Dermis microvascular lymphatic vessel endothelial cell (primary cell): Measurements from ENCODE around the gene TPX2. TPM values are rescaled to one million over a fixed set of nuclear protein-coding genes. Genes with fewer than 3 reads are reported as not detected.
A peak's percentile ranks its signal among the peaks of the same experiment; 100 is the strongest.

Experiments used
- DNase-seq, 2 donors: peaks; one replicate each; pipeline versions ENCODE4 v3.0.0 to v3.0.0-alpha.2; 2010; ENCODE audit warnings: low read depth in 2 of 2
- total RNA-seq: library from RNA; depleted of rRNA; stranded (reverse); fragments of >200 nt; gene quantifications from 2 replicates; pipeline ENCODE4 v1.2.1, GENCODE V29; 2014

The TPX2 gene, protein sequence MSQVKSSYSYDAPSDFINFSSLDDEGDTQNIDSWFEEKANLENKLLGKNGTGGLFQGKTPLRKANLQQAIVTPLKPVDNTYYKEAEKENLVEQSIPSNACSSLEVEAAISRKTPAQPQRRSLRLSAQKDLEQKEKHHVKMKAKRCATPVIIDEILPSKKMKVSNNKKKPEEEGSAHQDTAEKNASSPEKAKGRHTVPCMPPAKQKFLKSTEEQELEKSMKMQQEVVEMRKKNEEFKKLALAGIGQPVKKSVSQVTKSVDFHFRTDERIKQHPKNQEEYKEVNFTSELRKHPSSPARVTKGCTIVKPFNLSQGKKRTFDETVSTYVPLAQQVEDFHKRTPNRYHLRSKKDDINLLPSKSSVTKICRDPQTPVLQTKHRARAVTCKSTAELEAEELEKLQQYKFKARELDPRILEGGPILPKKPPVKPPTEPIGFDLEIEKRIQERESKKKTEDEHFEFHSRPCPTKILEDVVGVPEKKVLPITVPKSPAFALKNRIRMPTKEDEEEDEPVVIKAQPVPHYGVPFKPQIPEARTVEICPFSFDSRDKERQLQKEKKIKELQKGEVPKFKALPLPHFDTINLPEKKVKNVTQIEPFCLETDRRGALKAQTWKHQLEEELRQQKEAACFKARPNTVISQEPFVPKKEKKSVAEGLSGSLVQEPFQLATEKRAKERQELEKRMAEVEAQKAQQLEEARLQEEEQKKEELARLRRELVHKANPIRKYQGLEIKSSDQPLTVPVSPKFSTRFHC
- 12.9 and 28.5 TPM in 2 replicates for total RNA-seq

DNA sequence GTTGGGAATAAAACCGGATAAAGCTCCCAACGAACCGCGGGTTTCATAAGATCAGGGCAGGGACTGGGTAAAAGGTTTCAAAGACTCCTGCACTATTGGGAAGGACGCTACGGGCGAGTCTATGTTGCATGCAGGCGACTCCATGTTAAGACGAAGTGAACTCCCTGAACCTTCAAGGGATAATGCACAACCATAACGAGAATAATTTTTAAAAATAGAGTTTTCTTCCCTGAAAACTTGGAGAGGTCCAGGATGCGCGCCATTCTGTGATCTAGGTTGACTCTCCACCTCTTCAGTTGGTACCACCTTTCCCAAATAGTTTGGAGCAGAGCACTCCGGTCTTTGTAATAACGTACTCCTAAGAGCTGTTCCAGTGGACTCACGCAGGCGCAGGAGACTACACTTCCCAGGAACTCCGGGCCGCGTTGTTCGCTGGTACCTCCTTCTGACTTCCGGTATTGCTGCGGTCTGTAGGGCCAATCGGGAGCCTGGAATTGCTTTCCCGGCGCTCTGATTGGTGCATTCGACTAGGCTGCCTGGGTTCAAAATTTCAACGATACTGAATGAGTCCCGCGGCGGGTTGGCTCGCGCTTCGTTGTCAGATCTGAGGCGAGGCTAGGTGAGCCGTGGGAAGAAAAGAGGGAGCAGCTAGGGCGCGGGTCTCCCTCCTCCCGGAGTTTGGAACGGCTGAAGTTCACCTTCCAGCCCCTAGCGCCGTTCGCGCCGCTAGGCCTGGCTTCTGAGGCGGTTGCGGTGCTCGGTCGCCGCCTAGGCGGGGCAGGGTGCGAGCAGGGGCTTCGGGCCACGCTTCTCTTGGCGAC lies at the start of gene TPX2:
TPX2 (plus strand) TSS at position 562 of the 821 bp plus-strand sequence. CDS start 18,187 bp downstream, outside the sequence.
- peak; percentile 94 to 98 for DNase-seq

DNA sequence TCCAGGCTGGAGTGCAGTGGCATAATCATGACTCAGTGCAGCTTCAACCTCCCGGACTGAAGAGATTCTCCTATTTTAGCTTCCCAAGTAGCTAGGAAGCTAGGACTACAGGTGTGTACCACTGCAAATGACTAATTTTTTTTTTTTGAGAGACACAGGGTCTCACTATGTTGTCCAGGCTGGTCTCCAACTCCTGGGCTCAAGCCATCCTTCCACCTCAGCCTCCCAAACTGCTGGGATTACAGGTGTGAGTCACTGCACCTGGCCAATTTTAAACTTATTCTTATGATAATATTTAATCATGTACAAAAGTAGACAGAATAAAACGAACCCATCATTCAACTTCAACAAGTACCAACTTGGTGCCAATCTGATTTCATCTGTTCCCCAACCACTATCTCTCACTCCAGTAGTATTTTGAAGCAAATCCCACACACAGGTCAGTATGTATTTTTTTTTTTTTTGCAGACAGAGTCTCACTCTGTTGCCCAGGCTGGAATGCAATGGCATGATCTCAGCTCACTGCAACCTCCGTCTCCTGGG lies 48.9 kb upstream of the TPX2 start:
- DNase-seq: no peak

DNA sequence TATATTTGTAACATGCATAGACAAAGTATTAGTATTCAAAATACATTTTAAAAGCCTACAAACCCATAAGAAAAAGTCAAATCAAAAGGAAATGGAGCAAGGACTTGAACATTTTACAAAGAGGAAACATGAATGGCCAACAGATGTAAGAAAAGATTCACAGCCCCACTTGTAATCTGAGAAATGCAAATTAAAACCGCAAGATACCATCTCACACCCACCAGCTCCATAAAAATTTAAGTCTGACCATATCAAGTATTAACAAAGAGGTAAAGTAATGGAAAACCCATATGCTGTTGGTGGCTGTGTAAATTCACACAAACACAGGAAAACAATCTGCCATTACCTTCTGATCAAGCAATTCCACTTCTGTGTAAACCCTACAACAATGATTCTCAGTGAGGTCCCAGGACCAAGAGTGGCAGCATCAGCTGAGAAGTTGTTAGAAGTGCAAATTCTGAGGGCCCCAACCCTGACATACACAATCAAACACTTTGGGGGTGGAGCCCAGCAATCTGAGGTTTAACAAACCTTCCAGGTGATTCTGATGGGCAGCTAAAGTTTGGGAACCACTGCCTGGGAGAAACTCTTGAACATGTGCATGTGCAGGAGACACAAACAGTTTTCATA lies 47.3 kb upstream of the TPX2 start:
- DNase-seq: no peak

DNA sequence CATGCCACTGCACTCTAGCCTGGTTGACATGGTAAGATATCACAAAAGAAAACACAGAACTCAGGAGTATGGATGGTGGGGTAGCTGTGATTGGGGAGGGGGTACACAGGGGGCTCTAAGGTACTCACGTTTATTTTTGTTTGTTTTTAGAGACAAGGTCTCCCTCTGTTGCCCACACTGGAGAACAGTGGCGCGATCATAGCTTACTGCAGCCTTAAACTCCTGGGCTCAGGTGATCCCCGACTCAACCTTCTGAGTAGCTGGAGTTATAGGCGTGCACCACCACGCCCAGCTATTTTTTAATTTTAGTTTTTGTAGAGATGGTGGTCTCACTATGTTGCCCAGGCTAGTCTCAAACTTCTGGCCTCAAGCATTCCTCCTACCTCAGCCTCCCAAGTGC lies 45.7 kb upstream of the TPX2 start:
- DNase-seq: no peak

DNA sequence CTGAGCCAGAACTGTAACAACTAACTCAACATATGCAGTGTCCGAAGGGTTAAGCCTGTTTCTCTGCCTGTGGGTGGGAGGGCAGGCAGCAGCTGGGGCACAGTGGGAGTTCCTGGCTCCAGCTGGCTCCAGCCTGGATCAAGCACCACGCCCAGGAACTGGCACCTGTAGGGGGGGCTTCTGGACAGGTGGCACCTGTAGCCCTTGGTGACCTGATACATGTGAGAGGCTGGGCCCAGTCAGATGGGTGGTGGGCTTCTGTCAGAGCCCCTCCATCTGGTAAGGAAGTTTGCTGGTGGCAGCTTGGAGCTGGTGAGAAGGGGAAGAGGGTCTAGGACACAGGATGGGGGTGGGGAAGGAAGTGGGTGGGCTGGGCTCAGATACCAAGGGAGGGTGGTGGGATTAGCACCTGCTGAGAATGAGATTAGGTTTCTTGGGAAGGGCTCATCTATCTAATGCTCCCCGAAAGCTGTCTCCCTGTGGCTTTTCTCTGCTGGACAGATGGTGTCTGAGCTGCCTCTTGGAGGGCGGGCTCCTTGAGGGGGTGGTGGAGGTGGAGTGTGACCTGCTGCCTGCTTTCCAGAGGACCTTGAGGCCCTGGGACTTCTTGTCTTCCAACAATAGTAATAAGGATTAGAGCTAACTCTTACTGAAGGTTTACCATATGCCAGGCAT lies 45.0 kb upstream of the TPX2 start:
- no peak for DNase-seq

DNA sequence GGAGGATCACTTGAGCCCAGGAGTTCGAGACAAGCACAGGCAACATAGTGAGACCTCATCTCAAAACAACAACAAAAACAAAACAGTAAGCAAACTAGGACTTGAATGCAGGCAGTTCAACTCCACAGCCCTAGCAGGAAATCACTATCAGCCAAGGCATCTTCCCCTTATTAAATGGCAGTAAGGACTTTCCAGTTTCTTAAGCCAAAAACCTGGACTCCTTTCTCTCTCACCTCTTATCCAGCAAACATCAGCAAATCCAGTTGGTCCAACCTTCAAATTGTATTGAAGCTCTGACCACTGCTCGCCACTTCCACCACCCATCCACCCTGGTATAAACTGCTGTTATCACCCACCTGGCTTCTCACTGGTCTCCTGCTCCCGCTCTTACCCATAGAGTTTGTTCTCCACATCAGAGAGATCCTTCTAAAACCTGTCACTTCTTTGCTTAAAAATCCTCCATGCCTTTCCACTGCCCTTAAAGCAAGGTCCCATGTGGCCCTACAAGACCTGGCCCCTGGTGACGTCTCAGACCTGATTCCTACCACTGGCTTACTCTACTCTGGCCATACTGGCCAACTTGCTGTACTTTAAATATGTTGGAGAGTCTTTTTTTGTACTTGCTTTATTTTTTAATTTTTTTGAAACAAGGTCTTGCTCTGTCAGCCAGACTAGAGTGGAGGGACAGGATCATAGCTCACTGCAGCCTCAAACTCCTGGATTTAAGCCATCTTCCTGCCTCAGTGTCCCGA lies 44.1 kb upstream of the TPX2 start:
- no peak for DNase-seq

DNA sequence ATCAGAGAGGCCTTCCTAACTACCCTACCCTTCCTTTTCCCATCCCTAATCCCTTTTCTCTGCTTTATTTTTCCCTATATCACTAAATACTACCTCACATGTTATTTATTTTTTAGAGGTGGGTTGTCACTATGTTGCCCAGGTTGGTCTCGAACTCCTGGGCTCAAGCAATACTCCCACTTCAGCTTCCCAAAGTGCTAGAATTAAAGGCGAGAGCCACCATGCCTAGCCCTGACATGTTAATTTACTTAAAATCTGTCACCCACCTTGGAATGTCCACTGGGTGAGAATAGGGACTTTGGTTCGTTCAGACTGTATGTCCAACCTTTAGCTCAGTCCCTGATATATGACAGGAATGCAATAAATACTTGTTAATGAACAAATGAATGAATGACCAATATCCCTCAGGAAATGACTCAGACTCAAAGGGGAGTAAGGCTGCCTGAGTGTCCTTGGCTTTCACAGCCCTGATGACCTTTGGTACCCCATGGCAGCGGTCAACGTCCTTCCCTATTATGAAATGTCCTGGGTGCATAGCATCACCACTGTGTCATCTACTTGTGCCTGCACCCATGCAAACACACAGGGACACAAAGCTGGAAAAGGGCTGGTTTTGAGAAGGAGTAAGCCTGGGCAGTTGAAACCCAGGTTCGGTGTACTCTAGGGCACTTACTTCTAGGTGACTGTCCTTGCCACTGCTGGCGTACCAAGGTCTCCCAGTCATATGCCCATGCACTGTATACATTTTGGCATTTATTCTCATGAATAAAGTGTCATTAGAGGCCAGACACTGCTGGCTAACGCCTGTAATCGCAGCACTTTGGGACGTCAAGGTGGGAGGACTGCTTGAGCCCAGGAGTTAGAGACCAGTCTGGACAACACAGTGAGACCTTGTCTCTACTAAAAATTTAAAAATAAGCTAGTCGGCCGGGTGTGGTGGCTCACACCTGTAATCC lies 43.0 kb upstream of the TPX2 start:
- peak in 1 of 2 donors; percentile 62 for DNase-seq

DNA sequence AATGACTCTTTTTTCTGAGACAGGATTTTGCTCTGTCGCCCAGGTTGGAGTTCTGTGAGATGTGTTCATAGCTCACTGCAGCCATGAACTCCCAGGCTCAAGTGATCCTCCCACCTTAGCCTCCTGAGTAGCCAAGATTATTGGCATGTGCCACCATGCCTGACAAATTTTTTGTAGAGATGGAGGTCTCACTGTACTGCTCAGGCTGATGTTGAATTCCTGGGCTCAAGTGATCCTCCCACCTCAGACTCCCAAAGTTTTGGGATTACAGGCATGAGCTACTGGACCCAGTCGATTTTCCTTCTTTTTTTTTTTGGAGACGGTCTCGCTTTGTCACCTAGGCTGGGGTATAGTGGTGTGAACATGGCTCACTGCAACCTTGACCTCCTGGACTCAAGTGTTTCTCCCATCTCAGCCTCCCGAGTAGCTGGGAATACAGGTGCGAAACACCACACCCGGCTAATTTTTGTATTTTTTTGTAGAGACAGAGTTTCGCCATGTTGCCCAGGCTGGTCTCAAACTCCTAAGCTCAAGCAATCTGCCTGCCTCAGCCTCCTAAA lies 40.8 kb upstream of the TPX2 start:
- DNase-seq: no peak

DNA sequence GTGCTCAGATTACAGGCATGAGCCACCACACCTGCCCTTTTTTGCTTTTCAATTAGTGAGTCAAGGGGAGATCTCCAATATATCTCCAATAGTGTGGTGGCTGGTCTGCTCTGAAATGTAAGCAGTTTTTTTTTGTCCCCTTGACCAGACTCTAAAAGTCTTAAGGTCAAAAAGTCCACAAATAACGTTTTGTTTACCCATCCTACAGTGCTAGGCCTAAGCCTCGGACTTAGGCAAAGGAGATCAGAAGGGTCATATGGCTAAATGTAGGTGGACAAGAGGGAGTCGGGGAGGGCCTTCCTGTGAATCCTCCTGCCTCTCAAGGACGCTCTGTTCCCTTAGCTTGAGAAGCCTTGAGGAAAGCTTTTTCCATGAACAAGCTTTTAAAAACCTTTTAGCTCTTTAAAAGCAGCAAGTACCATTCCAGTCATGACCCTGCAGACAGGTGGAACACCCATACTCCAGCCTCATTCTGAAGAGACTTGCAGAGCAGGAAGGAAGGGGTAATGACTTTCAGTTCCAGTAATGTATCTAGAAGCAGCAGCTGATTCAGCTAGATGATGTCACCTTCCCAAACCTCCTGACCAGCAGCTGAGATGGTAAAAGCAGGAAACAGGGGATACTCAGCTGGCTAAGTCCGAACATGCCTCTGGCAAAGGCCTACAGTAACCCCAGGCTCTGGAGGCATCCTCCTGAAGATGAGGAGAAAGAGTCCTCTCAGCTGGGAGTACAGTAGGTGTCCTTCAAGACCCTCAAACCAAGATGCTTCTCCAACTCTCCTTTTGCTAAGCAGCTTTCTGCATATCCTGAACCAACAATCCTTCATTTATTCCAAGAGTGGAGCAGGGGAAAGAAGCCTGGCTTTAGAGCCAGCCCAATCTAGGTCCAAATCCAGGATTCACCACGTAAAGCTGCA lies 40.0 kb upstream of the TPX2 start:
- DNase-seq: peak; percentile 66 to 98

DNA sequence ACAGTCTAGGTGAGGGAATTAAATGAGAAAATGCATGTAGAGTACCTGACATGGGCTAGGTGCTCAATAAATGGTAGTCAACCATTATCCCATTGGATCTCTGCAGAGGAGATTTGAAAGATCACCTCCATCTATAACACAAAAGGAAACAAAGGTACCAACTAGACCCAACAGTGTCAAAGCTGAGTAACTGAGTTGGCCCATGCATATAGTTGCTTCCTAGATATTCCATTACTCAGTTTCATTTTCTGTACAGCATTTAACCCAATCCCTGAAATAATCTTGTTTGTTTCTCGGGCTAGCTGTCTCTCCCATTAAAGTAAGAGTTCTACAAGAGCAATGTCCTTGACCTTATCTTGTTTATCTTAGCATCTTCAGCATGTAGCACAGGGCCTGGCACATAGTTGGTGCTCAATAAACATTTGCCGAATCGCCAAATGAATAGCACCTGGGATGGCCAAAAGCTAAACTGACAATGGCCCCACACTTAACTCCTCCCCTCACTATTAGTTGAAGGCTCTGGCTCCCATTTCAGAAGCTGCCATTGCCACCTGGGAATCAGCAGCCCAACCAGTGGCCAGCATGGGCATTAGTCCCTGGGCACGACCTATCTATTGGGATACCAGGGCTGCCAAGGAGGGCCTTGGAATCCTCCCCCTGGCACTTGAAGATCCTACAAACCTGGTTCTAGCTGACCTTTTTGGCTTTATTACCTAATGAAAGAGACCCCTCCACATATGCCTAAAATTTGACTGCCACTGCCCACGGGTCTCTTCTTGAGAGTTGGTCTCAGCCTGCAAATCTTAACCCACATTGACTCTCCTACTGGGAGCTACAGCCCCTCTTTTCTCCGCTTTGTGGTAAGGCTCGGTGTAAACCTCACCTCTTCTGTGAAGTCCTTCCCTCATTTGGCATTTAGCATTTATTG lies 39.0 kb upstream of the TPX2 start:
- DNase-seq: no peak

DNA sequence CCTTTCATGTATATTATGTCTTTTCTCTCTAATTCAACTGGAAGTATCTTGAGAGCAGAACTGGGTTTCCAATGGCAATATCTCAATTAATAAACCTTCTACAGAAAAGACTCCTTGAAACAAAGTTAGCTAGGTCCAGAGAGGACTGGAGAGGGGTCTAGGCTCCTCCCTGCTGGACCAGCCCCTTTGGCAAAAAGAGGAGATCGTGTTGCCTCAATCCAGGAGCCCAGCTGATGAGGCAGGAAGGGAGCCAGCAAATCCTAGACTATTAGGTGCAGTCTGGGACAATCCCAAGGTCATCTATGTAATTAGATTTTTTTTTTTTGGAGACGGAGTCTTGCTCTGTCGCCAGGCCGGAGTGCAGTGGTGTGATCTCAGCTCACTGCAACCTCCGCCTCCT lies 38.3 kb upstream of the TPX2 start:
- DNase-seq: no peak

DNA sequence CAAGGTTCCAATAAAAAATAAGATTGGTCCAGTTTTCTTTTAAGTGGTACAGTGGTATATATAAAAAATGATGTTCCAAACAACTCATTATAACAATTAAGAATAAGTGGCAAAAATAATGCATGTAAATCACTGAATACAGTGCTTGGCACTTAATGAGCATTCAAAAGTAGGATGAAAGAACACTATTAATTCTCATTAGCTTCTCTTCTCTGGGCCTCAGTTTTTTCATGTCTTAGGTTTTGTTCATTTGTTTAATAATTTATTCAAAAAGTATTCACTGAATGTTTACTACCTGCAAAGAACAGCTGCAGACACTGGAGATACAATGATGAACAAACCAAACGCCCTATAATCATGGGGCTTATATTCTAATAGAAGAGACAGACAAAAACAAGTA lies 37.5 kb upstream of the TPX2 start:
- no peak for DNase-seq

DNA sequence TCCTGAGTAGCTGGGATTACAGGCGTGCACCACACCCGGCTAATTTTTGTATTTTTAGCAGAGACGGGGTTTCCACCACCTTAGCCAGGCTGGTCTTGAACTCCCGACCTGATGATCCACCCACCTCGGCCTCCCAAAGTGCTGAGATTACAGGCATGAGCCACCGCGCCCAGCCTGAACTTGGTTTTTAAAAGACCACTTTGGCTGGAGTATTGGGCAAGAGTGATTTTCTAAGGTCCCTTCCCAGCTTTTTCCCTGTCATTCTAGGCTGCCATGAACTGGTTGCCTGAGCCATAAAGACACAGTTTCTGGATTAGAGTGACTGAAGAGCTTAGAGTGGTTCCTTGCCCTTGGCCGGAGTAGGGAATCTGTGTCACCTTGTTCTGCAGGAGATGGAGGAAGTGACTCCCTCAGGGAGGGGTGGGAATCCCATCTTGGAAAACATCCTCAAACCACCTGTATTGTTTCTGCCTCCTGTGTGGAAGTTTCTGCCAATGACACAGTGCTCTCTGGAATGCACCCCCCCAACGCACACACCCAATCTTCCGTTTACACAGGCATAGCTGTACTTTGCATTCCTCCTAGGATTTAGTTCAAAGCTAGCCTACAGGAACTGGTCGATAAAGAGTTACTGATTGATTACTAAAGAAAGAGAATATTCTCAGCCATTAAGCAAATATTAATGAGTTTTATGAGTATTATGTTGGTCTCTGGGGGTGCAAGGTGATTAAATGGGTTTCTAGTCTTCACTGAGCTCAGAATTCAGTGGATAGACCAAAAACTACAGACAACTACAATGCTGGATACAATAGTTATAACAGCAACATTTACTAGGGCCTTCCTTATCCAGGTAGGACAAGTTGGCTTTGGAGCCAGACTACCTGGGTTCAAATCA lies 34.6 kb upstream of the TPX2 start:
- peak in 1 of 2 donors; percentile 72 for DNase-seq

DNA sequence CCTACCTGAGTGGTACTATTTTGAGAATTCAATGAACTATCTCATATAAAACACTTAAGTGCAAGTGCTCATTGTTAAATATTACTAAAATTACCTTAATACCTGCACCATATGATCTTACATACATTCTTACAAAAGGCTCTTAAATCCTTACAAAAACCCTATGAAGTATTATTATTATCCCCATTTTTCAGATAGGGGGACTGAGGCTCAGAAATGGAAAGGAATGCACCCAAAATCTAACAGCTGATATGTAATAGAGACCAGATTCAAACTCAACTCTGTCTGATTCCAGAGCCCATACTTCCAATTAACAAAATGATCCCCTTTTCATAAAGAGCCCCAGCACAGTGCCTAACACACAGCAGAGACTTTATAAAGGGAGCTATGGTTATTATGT lies 33.9 kb upstream of the TPX2 start:
- no peak for DNase-seq
